GM12878 (cell line): ENCODE results near the gene ASB10. TPM values are rescaled to one million over a fixed set of nuclear protein-coding genes. Genes with fewer than 3 reads are reported as not detected.

Source experiments
- BCL3 ChIP-seq: IDR thresholded peaks from 2 replicates; pipeline ENCODE4 v1.6.1; 2011; ENCODE audit warnings: borderline replicate concordance, low read depth, mild to moderate bottlenecking, moderate library complexity, low read length; ENCODE audit not compliant: insufficient read depth, poor library complexity, severe bottlenecking
- GABPA ChIP-seq: IDR thresholded peaks from 2 replicates; pipeline ENCODE4 v1.6.1; 2014; ENCODE audit warnings: antibody characterized with exemption, low read depth, mild to moderate bottlenecking, inconsistent platforms
- MAX ChIP-seq: IDR thresholded peaks from 2 replicates; pipeline ENCODE4 v1.6.1; 2012; ENCODE audit warnings: low read depth, low read length, improper control_type of control experiment
- SMAD1 ChIP-seq: fragments of 450-650 bp; IDR thresholded peaks from 2 replicates; pipeline ENCODE4 v1.6.1; 2018; ENCODE audit warnings: mild to moderate bottlenecking, low read depth; ENCODE audit not compliant: partially characterized antibody
- TCF7 ChIP-seq: IDR thresholded peaks from 2 replicates; pipeline ENCODE4 v1.6.1; 2014; ENCODE audit warnings: antibody characterized with exemption, borderline replicate concordance
- ZNF592 ChIP-seq: fragments of 450-650 bp; IDR thresholded peaks from 2 replicates; pipeline ENCODE4 v1.6.1; 2017; ENCODE audit warnings: mild to moderate bottlenecking, moderate library complexity
- polyA plus RNA-seq, 11 experiments: library from polyadenylated mRNA; depleted of rRNA in 4 of 11; unstranded in 6 of 11; stranded (reverse) in 5 of 11; fragments of >200 nt; fragmentation: Nextera tagmentation in 4 of 11; fragmentation: Illumina TruSeq in 1 of 11; extraction: Ambion mirVana in 4 of 11; extraction: Trizol in 1 of 11; gene quantifications; 1 replicate in 1 of 11; 2 replicates in 10 of 11; pipeline versions ENCODE4 v1.2.1 to v1.2.3, GENCODE V29; 2011 to 2016; ENCODE audit warnings: inconsistent platforms in 2 of 11, missing spikeins in 2 of 11, low read depth in 1 of 11
- total RNA-seq, 4 experiments: library from RNA; depleted of rRNA in 3 of 4; stranded (reverse); fragments of >200 nt in 3 of 4; fragmentation: Illumina TruSeq in 1 of 4; extraction: Trizol in 1 of 4; gene quantifications; 2 replicates each; pipeline versions ENCODE4 v1.2.1 to v1.2.3, GENCODE V29; 2013 to 2021

Gene ASB10
- total and polyA plus RNA-seq, 10 of the 15 experiments (the other 5 are each of a cell fraction or from before 2014, with no cell fraction given): not detected

GRCh38 chr7:151139071-151139790 lies 47.8 kb downstream of the ASB10 start (continued):
- TF ChIP-seq ZNF592 (no peak), BCL3 (no peak), MAX (no peak), TCF7 (no peak), GABPA (no peak), SMAD1 (no peak)
